Suppressor macrophage (primary cell): ENCODE data around the gene GRID2.

Experiments
- DNase-seq, 4 experiments: peaks; one replicate each; pipeline ENCODE4 v3.0.0-alpha.2; 2020 to 2022

GRID2 gene

DNA sequence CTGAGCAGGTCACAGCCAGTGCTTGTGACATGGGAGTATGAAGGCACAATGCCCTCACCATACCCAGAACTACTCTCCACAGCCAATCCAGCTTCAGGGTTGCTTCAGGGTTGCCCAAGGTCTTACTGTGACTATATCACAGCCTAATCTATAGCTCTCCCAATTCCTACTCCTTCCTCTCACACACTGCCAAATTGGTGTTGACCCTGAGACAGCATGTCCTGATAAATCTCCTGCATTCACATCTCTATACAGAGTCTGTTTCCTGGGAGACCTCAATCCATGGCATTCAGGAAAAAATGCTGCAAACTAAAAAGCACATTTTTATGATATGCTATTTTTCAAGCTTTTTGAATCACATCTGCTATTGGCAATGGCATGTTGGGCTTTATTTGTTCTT is 456.7 kb downstream of the GRID2 start:
- DNase-seq = no peak

DNA sequence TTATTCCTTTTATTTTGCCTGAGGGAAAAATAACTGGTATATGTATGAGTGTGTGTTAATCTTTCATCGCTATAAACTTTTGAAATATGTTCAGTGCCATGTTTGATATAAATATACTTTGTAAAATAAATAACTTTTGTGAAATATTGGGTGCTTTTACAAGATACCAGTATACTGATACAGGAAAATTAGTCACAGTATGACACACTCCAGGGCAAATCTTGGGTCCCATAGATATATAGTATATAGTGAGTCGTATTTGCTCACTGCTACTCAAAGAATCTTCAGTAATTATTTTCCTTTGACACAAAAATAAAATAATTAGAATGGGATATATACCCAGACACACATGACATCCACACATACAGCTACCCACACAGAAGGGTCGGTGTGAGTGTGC is 472.3 kb downstream of the GRID2 start:
- no peak for DNase-seq

DNA sequence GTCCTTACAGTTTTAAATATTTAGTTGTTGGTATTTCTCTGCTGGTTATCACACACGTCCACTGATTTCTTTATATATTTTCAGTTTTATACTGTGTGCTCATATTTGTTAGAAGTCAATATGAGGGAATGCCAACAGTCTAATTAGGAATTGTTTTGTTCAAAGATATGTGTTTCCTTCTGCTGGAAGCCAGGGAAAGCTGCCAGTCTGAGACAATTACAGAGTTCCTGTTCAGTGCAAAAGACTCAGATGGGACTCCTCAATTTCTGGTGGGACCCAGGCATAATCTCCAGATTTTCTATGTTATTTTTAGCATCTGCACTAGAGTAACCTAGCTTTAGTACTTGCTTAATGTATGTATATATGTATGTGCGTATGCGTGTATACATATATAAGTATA is 486.0 kb downstream of the GRID2 start:
- no peak for DNase-seq

DNA sequence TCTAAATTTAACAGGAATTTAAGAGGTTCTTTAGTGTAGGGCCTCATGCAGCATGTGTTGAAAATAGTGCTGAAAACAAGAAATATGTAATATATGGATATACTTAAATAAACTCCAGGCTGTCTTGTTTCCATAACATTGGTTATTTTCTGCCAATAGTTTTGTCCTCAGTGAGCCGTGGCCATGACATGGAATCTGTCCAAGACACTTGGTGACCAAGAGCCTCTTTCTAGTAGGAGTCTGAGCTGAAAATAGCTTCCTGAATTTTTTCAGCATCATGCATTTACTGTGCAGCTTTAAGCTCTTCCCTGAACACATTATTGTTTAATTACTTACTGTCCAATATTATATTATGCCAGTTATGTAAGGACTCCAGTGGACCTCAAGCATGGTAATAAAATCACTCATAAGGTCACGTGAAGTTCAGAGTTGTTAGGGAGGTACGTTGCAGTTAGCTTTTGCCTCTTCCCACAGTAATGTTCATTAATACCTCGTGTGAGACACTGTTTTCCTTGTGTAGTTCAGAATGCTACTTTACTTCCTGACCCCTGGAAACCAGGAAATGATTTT is 488.2 kb downstream of the GRID2 start:
- no peak for DNase-seq

DNA sequence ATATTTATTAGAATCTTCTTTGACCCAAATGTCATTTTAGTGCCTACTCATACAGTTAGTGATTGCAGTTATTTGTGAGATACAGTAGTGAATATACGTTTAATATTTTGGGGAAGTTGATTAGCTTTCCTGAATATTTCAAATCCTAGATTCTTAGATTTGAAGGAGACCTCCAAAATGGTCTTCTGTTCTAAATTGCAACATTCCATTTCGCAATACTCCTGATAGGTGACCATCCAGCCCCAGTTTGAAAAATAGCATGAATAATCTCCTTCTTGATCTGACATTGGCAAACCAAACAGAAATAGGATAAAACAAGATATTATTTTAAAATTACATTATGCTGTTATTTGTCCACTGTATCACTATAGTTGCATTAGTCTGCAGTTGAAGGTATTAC is 505.6 kb downstream of the GRID2 start:
- DNase-seq = no peak

DNA sequence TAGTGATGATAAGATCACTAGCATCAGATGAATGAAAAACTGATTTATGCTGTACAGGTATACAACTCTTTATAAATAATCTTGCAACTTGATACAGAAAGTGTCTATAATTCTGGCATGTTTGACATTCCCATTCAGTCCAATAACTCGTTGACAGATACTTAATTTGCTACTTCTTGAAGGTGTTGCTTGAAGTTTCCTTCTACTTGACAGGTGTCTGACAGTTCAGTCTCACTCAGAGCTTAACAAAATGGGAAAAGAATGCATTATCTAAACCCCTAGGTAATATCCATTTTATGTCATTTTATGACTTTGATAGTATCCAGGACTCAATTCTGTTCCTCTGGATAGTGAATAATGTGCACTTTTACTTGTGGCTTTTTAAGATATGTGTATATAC is 508.9 kb downstream of the GRID2 start:
- no peak for DNase-seq

DNA sequence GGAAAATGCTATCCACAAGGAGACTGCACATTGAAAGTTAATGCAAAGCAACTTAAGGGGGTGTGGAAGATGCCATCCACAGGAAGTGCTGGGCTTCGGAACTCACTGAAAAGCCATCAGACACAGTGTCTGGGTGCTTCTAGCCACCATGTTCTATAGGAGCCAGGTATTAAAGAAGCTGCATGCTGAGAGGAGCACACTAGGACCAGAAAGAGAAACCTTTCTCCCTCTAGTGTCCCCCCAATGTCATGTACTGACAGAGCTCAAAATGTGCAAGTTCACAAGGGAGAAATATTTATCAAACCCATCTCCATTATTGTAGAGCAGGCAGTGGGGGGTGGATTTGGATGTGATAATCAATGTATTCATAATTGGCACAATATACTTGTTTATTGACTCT is 510.9 kb downstream of the GRID2 start:
- DNase-seq = no peak

DNA sequence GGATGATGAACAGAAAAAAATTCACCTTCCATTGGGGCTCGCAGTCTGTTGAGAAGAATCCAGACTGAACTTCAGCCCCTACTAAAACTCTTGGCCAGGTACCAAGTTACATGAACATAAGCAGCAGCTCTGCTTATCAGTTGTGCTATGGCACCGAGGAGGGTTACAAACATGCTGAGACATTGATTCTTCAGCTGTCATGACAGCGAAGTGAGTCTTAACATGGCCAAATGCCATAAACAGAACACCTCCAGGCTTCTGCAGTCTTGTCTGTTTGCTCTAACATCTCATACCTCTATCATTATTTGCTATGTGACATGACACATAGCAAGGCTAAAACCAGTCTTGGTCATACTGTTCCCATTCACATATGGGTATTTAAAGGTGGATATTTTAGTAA is 521.5 kb downstream of the GRID2 start:
- no peak for DNase-seq

DNA sequence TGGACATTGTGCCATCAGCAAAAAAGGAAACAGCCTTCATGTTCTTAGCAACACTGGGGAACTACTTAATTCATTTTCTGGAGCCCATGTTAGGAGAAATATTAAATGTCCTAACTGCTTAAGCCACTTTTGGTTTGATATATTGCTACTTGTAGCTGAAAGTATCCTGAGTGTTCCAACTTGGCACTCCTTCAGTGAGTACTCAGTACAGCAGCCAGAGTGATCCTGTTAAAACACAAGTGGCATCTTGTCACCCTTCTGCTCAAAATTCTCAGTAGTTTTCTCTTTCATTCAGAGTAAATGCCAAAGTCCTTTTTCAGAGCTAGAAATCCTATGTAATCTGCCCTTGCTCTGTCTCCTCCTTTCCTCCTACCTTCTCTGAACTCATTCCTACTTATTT is 522.0 kb downstream of the GRID2 start:
- DNase-seq = no peak

DNA sequence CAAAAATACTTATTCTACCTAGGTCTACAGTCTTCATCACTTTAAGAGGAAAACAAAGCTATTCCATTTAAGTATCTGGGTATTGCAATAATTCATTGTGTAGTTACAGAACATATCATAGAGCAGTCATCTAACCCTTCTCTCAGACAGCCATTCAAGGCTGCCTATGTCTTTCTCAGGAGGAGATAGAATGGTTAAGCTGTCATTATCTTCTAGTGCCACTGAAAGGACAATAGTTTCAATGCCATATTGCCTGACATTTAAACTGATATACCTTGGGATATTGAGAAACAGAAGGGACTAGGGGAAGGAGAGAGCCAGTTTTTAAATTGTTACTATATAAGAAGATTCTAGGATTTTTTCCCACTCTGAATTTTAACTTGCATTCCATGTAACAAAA is 527.0 kb downstream of the GRID2 start:
- no peak for DNase-seq

DNA sequence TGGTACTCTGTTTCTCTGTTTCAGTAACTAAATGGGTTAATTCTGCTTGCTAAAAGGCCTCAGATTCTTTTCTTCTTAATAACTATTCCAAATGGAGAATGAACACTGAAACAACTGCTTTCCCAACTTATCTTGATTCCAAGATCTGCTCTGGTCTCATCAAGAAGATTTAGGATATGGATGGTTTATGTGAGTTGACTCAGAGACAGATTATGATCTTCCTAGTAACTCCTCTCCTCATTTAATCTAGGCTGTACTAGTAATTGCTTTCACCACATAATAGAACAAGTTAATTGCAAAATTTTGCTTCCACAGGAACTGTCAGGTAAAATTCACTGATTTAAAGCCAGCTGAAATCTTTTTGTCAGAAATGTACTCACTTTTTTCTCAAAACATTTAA is 537.1 kb downstream of the GRID2 start:
- no peak for DNase-seq

DNA sequence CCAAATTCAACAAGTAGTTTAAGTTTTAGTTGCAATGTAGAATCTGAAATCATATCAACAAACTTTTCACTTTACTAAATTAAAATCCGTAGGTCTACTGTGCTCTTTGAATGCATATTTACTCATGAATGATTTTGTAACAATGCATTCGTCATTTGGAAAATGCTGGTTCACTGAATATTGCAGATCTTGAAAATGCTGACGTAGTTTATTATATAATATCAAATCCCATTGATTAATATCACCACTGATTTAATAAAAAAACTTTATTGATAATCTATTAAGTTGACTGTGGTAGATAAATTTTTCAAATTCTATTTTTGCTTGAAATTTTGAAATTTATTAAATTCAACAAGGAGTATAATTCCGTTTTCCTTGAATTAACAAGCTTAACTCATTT is 540.0 kb downstream of the GRID2 start:
- DNase-seq = no peak

DNA sequence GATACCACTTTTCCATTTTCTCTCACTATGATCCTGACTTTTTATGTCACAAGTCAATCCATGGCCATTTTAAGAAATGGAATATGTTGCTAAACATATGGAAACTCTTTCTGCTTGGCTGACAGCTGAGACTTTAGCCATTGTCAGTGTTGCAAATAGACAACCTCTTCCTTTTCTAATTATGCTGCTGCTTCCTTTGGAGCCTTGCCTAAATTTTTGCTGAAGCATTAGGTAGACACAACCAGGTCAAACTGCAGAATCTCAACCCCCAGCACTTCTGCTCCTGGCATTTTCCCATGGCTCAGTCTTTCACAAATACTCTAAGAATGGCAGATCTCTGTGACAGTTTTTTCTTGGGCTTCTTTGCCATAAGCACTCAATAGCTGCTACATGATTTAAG is 543.3 kb downstream of the GRID2 start:
- no peak for DNase-seq

DNA sequence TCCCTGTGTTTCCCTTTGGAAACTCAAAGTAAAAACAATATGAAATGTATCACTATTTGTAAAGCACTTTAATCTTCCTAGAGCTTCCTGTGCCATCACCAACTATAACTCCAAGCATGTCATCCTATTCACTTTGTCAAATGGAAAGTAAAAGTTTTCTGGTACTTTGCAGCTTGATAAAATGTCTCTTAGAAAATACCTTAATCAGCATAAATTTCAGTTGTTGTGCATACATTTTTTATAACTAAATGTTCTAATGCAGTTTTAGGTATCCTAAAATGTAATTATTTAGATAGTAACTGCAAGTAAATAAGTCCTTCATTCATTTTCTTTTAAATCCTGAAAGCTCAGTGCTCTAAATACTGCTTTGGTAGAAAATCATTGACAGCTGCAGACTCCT is 558.7 kb downstream of the GRID2 start:
- no peak for DNase-seq

DNA sequence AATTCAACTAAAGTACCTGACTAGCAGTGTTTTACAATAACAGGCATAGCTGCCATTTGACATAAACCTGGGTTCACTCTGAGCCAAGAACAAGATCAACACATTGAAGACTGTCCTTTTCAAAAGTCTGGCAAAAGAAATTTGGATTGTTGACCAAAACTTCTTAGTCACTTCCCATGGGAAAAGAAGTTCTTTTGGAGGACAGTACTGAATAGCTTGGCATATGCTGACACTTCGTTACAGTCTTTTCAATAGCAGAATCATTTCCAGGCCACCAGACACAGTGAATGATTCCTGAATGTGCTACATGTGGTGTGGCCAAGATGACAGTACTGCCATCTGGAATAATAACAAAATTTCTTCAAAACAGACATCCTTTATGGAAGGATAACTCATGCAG is 560.3 kb downstream of the GRID2 start:
- no peak for DNase-seq

DNA sequence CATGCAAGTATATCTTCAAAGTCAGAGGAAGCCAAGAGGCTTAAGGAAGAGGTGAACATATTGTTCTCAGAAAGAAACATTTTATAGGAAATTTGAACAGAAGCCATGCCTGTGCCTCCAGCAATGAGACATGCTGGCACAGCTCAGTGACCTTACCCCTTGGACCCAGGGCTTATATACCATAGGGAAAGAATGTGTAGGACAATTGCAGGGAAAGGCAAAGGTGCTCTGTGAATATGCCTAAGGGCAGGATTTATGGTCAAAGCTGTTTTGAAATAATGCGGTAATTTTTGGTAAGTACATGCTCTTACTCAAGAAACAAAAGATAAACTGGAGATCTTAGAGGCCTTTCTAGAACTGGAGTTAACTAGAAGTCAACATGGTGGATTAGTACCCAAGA is 568.8 kb downstream of the GRID2 start:
- no peak for DNase-seq

DNA sequence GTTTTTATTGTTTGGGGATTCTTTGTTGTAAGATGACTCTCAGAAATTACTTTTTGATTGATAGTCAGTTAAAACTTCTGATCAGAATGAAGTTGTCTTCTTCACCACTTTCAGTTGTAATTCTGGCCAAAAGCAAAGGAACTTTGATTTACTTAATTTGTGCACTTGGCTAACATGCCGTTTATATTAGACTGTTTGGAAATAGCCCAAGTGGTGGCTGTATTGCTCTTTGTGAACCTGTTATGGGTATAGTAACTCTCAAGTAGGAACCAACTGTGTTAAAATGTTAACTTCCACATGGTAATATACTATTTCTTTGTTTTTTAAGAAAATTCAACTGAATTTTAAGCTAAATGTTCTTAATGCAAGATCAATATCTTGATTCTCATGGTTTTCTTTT is 581.9 kb downstream of the GRID2 start:
- DNase-seq = no peak

DNA sequence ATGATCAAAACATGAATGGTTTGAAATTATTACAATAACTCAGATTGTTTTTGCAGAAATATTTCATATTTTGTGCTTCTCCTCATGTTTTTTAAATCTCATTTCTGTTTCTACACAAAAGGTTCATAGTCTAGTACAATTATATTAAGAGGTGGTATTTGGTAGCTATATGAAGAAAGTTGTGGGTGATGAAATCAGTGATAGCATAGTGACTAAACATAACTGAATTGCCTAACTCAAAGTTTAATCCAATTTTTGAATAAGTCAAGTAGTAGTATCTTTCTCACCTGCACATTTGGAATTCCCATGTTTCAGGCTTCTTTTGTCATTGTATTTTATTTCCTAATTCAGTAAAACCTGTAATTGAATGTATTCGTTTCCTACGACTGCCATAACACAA is 648.7 kb downstream of the GRID2 start:
- no peak for DNase-seq

DNA sequence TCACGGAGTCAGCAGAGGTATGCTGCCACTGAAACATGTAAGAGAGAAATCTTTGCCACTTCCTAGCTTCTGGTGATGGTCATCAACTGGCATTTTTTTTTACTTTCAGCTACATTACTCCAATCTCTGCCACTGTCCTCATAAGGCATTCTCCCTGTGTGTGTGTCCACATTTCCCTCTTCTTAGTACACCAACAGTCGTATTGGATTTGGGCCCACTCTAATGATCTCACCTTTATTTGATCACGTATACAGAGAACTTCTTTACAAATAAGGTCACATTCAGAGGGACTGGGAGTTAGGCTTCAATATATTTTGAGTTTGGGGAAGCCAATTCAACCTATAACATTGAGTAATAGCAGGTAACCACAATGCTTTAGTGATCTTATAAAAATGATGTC is 649.1 kb downstream of the GRID2 start:
- no peak for DNase-seq

DNA sequence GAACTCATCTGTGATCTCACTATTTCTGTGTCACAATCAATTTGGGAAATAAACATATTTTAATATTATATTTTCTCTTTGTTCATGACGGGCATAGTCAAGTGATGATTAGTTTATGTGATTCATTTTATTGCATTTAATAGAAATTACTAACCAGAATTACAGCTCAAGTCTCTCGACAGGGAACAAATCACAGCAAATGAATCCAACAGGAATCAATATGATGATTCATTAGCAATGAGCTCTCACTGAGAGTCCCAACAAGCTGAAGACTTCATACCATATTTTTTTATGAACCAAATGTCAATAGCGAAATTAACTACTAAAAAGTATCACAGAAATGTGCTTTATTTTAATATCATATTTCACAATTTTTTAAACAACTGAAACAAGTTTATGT is 649.7 kb downstream of the GRID2 start:
- DNase-seq = no peak

DNA sequence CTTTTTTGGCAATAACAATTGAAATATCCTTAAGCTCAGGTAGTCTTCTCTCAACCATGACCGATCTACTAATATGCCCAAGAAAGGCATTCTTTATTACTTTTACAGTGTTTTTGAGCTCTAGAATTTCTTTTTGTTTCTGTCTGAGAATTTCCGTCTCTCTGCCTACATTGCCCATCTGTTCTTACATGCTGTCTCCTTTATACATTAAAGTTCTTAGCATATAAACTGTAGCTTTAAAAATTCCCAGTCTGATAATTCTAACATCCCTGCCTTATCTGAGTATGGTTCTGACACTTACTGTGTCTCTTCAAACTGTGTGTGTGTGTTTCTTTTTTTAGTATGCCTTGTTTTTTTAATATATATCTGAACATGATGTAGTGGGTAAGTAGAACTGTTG is 658.1 kb downstream of the GRID2 start:
- no peak for DNase-seq

DNA sequence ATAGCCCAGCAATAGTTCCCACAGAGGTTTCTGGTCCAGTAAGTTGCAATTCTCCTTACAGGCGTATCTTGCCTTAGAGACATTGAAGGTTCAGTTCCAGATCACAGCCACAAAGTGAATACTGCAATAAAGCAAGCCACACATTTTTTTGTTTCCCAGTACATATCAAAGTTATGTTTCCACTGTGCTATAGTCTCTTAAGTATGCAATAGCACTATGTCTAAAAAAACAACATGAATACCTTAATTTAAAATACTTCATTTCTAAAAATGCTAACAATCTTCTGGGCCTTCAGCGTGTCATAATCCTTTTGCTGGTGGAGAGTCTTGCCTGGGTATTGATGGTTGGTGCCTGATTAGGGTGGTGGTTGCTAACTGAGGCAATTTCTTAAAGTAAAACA is 659.1 kb downstream of the GRID2 start:
- DNase-seq = no peak

DNA sequence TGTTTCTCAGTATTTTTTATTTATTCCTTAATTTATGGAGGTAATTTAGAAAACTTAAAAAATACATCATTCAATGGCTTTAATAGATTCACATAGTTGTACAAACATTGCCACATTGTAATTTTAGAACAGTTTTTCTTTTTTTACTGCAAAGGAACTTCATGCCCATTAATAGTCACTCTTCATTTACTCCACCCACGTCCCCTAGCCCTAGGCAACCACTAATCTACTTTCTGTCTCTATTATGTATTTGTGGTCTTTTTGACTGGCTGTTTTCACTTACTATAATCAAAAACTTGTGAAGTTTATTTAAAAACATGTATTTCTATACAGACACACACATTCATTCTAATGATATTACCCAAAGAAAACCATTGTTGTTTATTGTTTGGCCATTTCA is 664.8 kb downstream of the GRID2 start:
- no peak for DNase-seq

DNA sequence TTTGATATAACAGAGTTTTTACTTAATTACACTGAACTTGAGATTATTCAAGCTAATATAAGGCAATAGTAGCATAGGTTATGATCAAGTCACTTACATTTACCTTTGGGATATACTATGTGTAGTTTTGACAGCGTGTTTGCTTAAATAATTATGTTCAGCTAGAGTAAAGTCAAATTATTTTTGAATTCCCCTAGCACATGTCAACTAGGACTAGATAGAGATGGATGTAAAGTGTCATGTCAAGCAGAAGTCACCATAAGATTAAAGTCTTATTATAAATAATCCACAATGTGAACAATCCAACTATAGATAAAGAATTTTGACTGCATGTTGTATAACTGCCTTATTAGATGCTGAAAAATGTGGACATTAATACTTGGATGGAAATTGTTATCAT is 665.2 kb downstream of the GRID2 start:
- no peak for DNase-seq

DNA sequence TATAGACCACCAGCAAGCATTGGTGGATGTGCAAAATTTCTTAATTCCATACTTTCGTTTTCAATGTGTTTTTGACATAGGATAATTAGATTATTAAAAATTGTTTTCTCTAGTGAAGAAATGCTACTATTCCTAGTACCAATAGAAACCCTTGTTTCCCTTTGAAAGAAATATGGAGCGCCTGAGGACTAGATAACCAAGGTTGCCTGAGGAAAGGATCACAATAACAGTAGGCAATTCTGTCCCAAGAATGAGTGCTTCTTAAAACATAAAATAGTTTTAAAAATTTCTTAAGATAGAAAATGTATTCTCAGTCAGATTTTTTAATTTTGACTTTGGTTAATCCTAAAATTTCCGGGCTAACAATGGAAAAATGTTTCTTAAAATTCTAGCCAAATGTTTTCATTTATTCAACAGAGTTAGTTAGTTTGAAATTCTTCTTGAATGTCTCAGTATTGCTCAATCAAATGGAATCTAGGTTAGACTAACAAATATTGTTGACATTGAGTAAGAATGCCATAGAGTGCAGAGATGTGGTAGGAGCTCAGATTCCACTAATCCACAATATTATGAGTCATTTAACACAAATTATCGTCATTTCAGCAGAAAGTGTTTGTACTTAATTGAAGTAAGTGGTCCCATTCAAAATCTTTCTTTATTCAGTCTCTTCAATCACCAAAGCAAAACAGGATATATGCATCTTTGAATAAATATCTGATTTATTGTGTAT is 666.0 kb downstream of the GRID2 start:
- DNase-seq = no peak
